Measurements from ENCODE around the gene KRTAP12-4. TPM values are rescaled to one million over a fixed set of nuclear protein-coding genes. Genes with fewer than 3 reads are reported as not detected.
"Not testable (repeated sequence)": the region's sequence is repeated elsewhere in the genome, so short reads cannot be mapped to it uniquely, and the experiment has no call there.

The KRTAP12-4 gene
- total and polyA plus RNA-seq, 2 donors (not counting 3 experiments of a cell fraction or from before 2014, with no cell fraction given): not detected

- Histone ChIP-seq H3K4me2 (ENCODE audit: insufficient read depth, low read length) (no peak overlapping the region), H3K9ac (replicated peaks; ENCODE audit: extremely low read depth, insufficient read depth, low read length) (no peak overlapping the region), H4K20me1 (replicated peaks; ENCODE audit: control insufficient read depth, extremely low read depth, insufficient read depth, low read length) (no peaks in the 10 kb centered on the region), H3K27ac (ENCODE audit: insufficient read depth, low read depth, low read length) (no peak overlapping the region), H3K79me2 (ENCODE audit: control insufficient read depth, insufficient read depth, low read length) (no peaks in the 10 kb centered on the region), H3K27me3 (ENCODE audit: control insufficient read depth in 2 of 2, insufficient read depth in 2 of 2, low read length in 2 of 2) (no peaks in the 10 kb centered on the region), H3K9me3 (replicated peaks; ENCODE audit: control insufficient read depth, insufficient read depth, low read length) (no peaks in the 10 kb centered on the region), H3K4me1 (ENCODE audit: control insufficient read depth, extremely low read depth, insufficient read depth, low read length) (no peaks in the 10 kb centered on the region), H2AFZ (ENCODE audit: low read depth, low read length) (no peak overlapping the region), H3K36me3 (ENCODE audit: control insufficient read depth in 2 of 2, extremely low read depth in 1 of 2, insufficient read depth in 2 of 2, low read length in 2 of 2) (no peaks in the 10 kb centered on the region), H3K4me3 (replicated peaks in 1 of 3; ENCODE audit: insufficient read depth in 1 of 3, low read depth in 1 of 3, low read length in 3 of 3) (no peak overlapping the region), H3K9me1 (replicated peaks; ENCODE audit: control insufficient read depth, extremely low read depth, insufficient read depth, low read length) (no peaks in the 10 kb centered on the region)
- DNase-seq (ENCODE audit: low read depth, low spot score) (no peak), FAIRE-seq (no peak)
- dilution Hi-C loops (cut with MboI; ENCODE audit: extremely low pct_ligation_motif_present, low sequenced_read_pairs) (no loop called here), intact Hi-C loops (cut with micrococcal nuclease) (no loop called here)
- BruUV-seq (replicated peaks): no TSS peak
- CTCF ChIA-PET: no interaction called here
- POLR2A ChIA-PET: no interaction called here
- TF ChIP-seq POLR2AphosphoS5 (IDR thresholded peaks at IDR 0.05; ENCODE audit: insufficient read depth, low read depth, low read length): no peak
- TF ChIP-seq GATA2 (IDR thresholded peaks at IDR 0.05; ENCODE audit: insufficient read depth, insufficient read length, low read depth, low read length): no peak
- no peak for TF ChIP-seq FOS (IDR thresholded peaks at IDR 0.05; ENCODE audit: borderline replicate concordance, insufficient read depth, low read length)
- TF ChIP-seq POLR2A (IDR thresholded peaks at IDR 0.05; ENCODE audit: low read depth, low read length): no peak
- no peak for TF ChIP-seq EZH2 (IDR thresholded peaks at IDR 0.05; ENCODE audit: borderline replicate concordance, low read depth, low read length, severe bottlenecking)
- no peak for TF ChIP-seq MAX (IDR thresholded peaks at IDR 0.05; ENCODE audit: insufficient read depth, insufficient read length)
- TF ChIP-seq MYC (IDR thresholded peaks at IDR 0.05; ENCODE audit: low read depth, low read length): no peak
- TF ChIP-seq CTCF (IDR thresholded peaks at IDR 0.05; ENCODE audit: extremely low read depth in 1 of 2, insufficient read depth in 1 of 2, low read depth in 1 of 2, low read length in 2 of 2): no peak
- TF ChIP-seq JUN (IDR thresholded peaks at IDR 0.05; ENCODE audit: borderline replicate concordance, insufficient read depth, insufficient read length, low read depth): no peak
Observed at GRCh38 chr21:44639331-44639655, 15.2 kb downstream of the KRTAP12-4 start.

- dilution Hi-C loops (cut with MboI; ENCODE audit: extremely low pct_ligation_motif_present, low sequenced_read_pairs); H3K36me3 ChIP-seq (ENCODE audit: control insufficient read depth in 2 of 2, extremely low read depth in 1 of 2, insufficient read depth in 2 of 2, low read length in 2 of 2); H3K27ac ChIP-seq (ENCODE audit: insufficient read depth, low read depth, low read length); intact Hi-C loops (cut with micrococcal nuclease); BruUV-seq (replicated peaks); DNase-seq (ENCODE audit: low read depth, low spot score); H3K4me2 ChIP-seq (ENCODE audit: insufficient read depth, low read length); H3K4me1 ChIP-seq (ENCODE audit: control insufficient read depth, extremely low read depth, insufficient read depth, low read length); H3K4me3 ChIP-seq (replicated peaks in 1 of 3; ENCODE audit: insufficient read depth in 1 of 3, low read depth in 1 of 3, low read length in 3 of 3); POLR2A ChIA-PET; H3K9me3 ChIP-seq (replicated peaks; ENCODE audit: control insufficient read depth, insufficient read depth, low read length); H3K79me2 ChIP-seq (ENCODE audit: control insufficient read depth, insufficient read depth, low read length); H3K27me3 ChIP-seq (ENCODE audit: control insufficient read depth in 2 of 2, insufficient read depth in 2 of 2, low read length in 2 of 2); CTCF ChIA-PET; H3K9me1 ChIP-seq (replicated peaks; ENCODE audit: control insufficient read depth, extremely low read depth, insufficient read depth, low read length); H2AFZ ChIP-seq (ENCODE audit: low read depth, low read length); FAIRE-seq; H3K9ac ChIP-seq (replicated peaks; ENCODE audit: extremely low read depth, insufficient read depth, low read length); H4K20me1 ChIP-seq (replicated peaks; ENCODE audit: control insufficient read depth, extremely low read depth, insufficient read depth, low read length): not testable (repeated sequence)
Observed at GRCh38 chr21:44638506-44639330, 15.7 kb downstream of the KRTAP12-4 start.
